CD4-positive, alpha-beta T cell (primary cell): ENCODE measurements around the gene CACNA2D3. TPM values are rescaled to one million over a fixed set of nuclear protein-coding genes. Genes with fewer than 3 reads are reported as not detected.

Source experiments
- ATAC-seq: fragments of 200-7000 bp; cut with Tn5 transposase; one replicate; pipeline ENCODE4 v1.10.0; 2022; ENCODE audit warnings: mild to moderate bottlenecking; ENCODE audit not compliant: poor library complexity
- CTCF ChIA-PET: fragments of 350-600 bp; sonication (Branson Sonifier 250); formaldehyde crosslinking; loops from one replicate; lab custom pipeline; 2021; ENCODE audit warnings: antibody characterized with exemption, inconsistent platforms; lab: Charles Lee
- POLR2A ChIA-PET: fragments of 350-600 bp; sonication (Branson Sonifier 250); formaldehyde crosslinking; loops from one replicate; lab custom pipeline; 2021; ENCODE audit warnings: antibody characterized with exemption, inconsistent platforms; lab: Charles Lee
- DNase-seq, 14 experiments: peaks; one replicate each; pipeline ENCODE4 v3.0.0-alpha.2; 2013 to 2020; ENCODE audit warnings: mixed read lengths in 2 of 14
- H3K27ac ChIP-seq, 2 donors: one replicate each; pipeline versions ENCODE4 v1.5.1 to v1.7.0; 2013; ENCODE audit warnings: low read length in 2 of 2, low read depth in 1 of 2, mild to moderate bottlenecking in 1 of 2
- H3K27me3 ChIP-seq, 2 experiments: 1 replicate in 1 of 2; 2 replicates in 1 of 2; pipeline versions ENCODE4 v1.6.1 to v1.7.0; 2013; ENCODE audit warnings: low read length in 2 of 2, control low read depth in 1 of 2, mild to moderate bottlenecking in 1 of 2, moderate library complexity in 1 of 2; ENCODE audit not compliant: insufficient read depth in 2 of 2, control insufficient read depth in 1 of 2
- H3K36me3 ChIP-seq: one replicate; pipeline ENCODE4 v1.6.1; 2013; ENCODE audit warnings: low read length, control low read depth; ENCODE audit not compliant: insufficient read depth
- H3K4me1 ChIP-seq: one replicate; pipeline ENCODE4 v1.6.1; 2013; ENCODE audit warnings: low read length, control low read depth; ENCODE audit not compliant: insufficient read depth
- H3K4me3 ChIP-seq: one replicate; pipeline ENCODE4 v1.5.1; 2013; ENCODE audit warnings: mild to moderate bottlenecking, low read length, moderate library complexity
- H3K9me3 ChIP-seq, 2 experiments: 1 replicate in 1 of 2; 2 replicates in 1 of 2; pipeline versions ENCODE4 v1.6.1 to v1.7.0; 2013; ENCODE audit warnings: low read length in 2 of 2, mild to moderate bottlenecking in 2 of 2, control low read depth in 1 of 2, moderate library complexity in 1 of 2; ENCODE audit not compliant: control insufficient read depth in 1 of 2, insufficient read depth in 1 of 2
- H3K27ac Mint-ChIP-seq: one replicate; pipeline ENCODE4 v1.8.0; 2020; ENCODE audit warnings: mixed read lengths
- H3K27me3 Mint-ChIP-seq: one replicate; pipeline ENCODE4 v1.8.0; 2021; ENCODE audit warnings: mixed read lengths
- H3K36me3 Mint-ChIP-seq: one replicate; pipeline ENCODE4 v1.8.0; 2021; ENCODE audit warnings: low read depth, mixed read lengths
- H3K4me1 Mint-ChIP-seq: one replicate; pipeline ENCODE4 v1.8.0; 2021; ENCODE audit warnings: low read depth, mixed read lengths
- H3K4me3 Mint-ChIP-seq: one replicate; pipeline ENCODE4 v1.8.0; 2020; ENCODE audit warnings: mild to moderate bottlenecking, mixed read lengths
- H3K9me3 Mint-ChIP-seq: one replicate; pipeline ENCODE4 v1.8.0; 2020; ENCODE audit warnings: mixed read lengths
- intact Hi-C, 2 experiments: fragments of 100-400 bp; cut with DNase I in 1 of 2; cut with micrococcal nuclease in 1 of 2; formaldehyde crosslinking; loops; one replicate each; pipeline versions ENCODE4 v1.15.1 to v1.9.0; 2023 to 2025; cut with DNase I, micrococcal nuclease
- total RNA-seq, 174 experiments: library from RNA in 2 of 174; stranded (reverse) in 2 of 174; gene quantifications; one replicate each; pipeline ENCODE4 v1.2.3 and lab custom pipeline; 2021 to 2026
- TF ChIP-seq, protein P1 (sequence below): fragments of 200-600 bp; IDR thresholded peaks from one replicate; pipeline ENCODE4 v1.8.0; 2022; ENCODE audit warnings: antibody characterized with exemption, mild to moderate bottlenecking

The CACNA2D3 gene
- total RNA-seq, 2 experiments from 2014 or later, result 0.08 TPM; not detected in 1

DNA sequence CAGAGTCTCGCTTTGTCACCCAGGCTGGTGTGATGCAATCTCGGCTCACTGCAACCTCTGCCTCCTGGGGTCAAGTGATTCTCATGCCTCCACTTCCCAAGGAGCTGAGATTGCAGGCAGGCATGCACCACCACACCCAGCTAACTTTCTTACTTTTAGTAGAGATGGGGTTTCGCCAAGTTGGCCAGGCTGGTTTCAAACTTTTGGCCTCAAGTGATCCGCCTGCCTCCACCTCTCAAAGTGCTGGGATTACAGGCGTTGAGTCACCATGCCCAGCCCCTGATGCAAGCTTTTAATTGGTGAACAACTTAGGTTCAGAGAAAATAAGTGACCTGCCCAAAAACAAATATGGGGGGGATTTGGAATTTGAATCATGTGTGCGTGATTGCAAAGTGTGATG, 559.4 kb downstream of the CACNA2D3 start:
- Histone ChIP-seq H3K27me3 (no peaks in the 10 kb centered on the region), H3K27ac (no peak overlapping the region), H3K36me3 (no peaks in the 10 kb centered on the region), H3K4me3 (no peak overlapping the region), H3K4me1 (no peaks in the 10 kb centered on the region), H3K9me3 (peaks cover 0 to 4% of the 10 kb centered on the region in 2 experiments)
- Mint-ChIP-seq H3K4me1 (no peaks in the 10 kb centered on the region), H3K9me3 (peaks cover 2% of the 10 kb centered on the region), H3K27me3 (no peaks in the 10 kb centered on the region), H3K4me3 (no peak overlapping the region), H3K36me3 (no peaks in the 10 kb centered on the region), H3K27ac (no peak overlapping the region)
- DNase-seq (no peak), ATAC-seq (no peak)
- intact Hi-C loops, result no loop called here
- POLR2A ChIA-PET, result no interaction called here
- CTCF ChIA-PET, result interaction anchor here (1.7 kb wide), 1 partner anchor 9 kb away, joined by 4 read pairs; no protein-coding TSS in a partner anchor
- TF ChIP-seq, protein P1, sequence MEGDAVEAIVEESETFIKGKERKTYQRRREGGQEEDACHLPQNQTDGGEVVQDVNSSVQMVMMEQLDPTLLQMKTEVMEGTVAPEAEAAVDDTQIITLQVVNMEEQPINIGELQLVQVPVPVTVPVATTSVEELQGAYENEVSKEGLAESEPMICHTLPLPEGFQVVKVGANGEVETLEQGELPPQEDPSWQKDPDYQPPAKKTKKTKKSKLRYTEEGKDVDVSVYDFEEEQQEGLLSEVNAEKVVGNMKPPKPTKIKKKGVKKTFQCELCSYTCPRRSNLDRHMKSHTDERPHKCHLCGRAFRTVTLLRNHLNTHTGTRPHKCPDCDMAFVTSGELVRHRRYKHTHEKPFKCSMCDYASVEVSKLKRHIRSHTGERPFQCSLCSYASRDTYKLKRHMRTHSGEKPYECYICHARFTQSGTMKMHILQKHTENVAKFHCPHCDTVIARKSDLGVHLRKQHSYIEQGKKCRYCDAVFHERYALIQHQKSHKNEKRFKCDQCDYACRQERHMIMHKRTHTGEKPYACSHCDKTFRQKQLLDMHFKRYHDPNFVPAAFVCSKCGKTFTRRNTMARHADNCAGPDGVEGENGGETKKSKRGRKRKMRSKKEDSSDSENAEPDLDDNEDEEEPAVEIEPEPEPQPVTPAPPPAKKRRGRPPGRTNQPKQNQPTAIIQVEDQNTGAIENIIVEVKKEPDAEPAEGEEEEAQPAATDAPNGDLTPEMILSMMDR, result no peak

DNA sequence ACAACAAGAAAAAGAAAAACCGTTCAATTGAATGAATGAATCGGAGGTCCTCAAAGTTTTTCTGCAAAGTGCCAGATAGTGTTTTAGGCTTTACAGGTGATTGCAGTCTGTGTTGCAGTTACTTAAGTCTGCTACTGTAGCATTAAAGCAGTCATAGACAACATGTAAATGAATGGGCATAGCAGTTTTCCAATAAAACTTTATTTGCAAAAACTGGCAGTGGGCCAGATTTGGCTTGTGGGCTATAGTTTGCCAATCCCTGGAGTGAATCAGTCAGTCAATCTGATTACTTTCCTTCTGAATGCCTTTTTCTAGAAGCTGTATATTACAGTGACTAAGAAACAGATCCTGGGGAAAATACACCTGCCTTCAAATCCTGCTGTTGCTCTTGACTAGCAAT, 562.9 kb downstream of the CACNA2D3 start:
- no peaks in the 10 kb centered on the region for H3K4me1 Mint-ChIP-seq
- DNase-seq (no peak), ATAC-seq (no peak)
- TF ChIP-seq, protein P1, result no peak
- CTCF ChIA-PET, result no interaction called here
- no peak overlapping the region for H3K27ac Mint-ChIP-seq
- H3K4me3 Mint-ChIP-seq, result no peak overlapping the region
- intact Hi-C loops, result no loop called here
- H3K27ac ChIP-seq, result no peak overlapping the region
- H3K36me3 Mint-ChIP-seq, result no peaks in the 10 kb centered on the region
- H3K9me3 ChIP-seq, result no peaks in the 10 kb centered on the region
- H3K4me3 ChIP-seq, result no peak overlapping the region
- H3K27me3 ChIP-seq, result no peaks in the 10 kb centered on the region
- POLR2A ChIA-PET, result no interaction called here
- H3K27me3 Mint-ChIP-seq, result no peaks in the 10 kb centered on the region
- no peaks in the 10 kb centered on the region for H3K4me1 ChIP-seq
- H3K9me3 Mint-ChIP-seq, result peaks cover 4% of the 10 kb centered on the region
- no peaks in the 10 kb centered on the region for H3K36me3 ChIP-seq

DNA sequence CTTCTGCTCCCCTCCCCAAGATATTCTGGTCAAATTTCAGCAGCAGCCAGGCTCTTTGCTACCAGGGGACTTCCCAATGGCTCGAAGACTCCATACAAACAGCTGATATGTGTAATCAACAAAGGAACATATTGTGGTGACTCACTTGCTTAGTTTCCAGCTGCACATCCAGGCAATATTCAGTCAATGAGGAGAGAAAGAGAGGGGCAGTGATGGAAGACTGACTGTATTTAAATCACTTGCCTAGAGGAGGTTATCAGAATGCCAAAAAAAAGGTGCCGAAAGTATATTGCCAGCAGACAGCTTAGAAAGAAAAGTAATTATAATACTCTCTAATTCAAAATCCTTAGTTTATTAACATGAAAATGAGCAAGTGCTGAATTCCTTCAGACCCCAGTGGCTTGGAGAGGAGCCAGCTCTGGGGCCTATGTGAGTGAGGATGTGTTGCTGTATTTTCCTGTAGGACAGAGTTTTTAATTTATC, 569.0 kb downstream of the CACNA2D3 start:
- Mint-ChIP-seq H3K36me3 (no peaks in the 10 kb centered on the region), H3K4me3 (no peak overlapping the region), H3K27ac (no peak overlapping the region), H3K9me3 (peaks cover 2% of the 10 kb centered on the region), H3K27me3 (no peaks in the 10 kb centered on the region), H3K4me1 (no peaks in the 10 kb centered on the region)
- DNase-seq (no peak), ATAC-seq (no peak)
- Histone ChIP-seq H3K27ac (no peak overlapping the region), H3K27me3 (no peaks in the 10 kb centered on the region), H3K36me3 (no peaks in the 10 kb centered on the region), H3K4me3 (no peak overlapping the region), H3K4me1 (no peaks in the 10 kb centered on the region), H3K9me3 (no peaks in the 10 kb centered on the region)
- TF ChIP-seq, protein P1, result no peak
- intact Hi-C loops, result no loop called here
- ChIA-PET CTCF (no interaction called here), POLR2A (no interaction called here)
